NCI-H2196 (cell line): ENCODE measurements around the gene OSBPL9.
A peak's percentile ranks its signal among the peaks of the same experiment; 100 is the strongest.
"Not testable (repeated sequence)": the region's sequence is repeated elsewhere in the genome, so short reads cannot be mapped to it uniquely, and the experiment has no call there.

Experiments used
- DNase-seq: peaks from one replicate; lab custom pipeline; 2025; ENCODE audit not compliant: unreplicated experiment; lab: John Stamatoyannopoulos, UW

Gene OSBPL9

DNA sequence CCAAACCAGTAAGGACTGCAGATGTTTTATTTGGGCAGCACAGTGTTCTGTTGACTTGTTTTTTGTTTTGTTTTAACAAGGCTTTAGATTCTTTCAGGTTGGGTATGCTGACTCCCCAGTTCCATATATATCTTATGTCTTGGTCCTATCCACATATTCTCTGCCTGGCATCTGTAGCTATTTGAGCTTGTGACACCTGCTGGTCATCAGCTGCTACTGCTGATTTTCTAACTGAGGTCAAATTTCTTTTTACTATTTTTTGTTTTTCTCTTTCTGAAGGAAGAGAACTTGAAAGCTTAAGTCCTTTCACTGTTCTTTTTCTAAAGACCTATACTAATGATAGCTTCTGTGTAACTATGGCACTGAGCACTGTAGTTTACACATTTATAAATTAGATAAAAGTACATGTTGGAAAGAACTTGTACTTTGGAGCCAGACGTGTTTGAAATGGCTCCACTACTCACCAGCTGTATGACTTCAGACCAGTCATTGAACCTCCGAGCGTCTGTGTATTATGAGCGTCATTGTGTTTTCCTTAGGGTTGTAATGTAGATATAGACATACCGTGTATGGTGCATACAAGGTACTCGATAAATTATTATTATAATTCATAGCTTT is 152.2 kb downstream of the OSBPL9 start:
- DNase-seq: peak; percentile 37

DNA sequence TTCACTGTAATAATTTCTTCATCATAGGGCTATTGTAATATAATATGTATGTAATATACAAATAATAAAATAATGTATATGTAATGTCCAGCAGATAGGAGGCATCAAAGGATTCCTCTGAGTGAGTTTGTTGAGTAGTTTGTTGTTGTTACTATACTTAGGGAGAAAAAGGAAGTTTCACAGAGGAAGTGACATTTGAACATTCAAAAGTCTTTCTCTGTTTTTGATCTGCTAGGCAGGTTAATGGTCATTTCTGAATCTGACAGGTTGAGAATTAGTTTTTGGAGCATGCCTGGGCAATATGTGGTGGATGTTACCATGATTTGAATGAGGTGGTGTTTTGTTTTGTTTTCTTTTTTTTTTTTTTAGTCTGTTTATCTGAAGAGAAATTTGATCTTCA is 159.5 kb downstream of the OSBPL9 start:
- DNase-seq: no peak

DNA sequence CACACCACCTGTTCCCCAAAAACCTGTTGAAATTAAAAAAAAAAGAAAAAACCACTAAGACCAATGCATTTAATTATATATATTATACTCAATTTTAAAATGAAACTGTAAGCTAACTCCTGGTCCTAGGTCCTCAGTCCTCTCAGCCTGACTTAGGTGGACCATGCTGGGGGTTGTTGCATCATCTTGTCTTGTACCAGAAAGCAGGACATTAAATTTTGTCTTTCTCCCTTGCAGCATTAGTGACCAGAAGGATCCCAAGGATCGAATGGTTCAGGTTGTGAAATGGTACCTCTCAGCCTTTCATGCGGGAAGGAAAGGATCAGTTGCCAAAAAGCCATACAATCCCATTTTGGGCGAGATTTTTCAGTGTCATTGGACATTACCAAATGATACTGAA is 164.0 kb downstream of the OSBPL9 start:
- no peak for DNase-seq

DNA sequence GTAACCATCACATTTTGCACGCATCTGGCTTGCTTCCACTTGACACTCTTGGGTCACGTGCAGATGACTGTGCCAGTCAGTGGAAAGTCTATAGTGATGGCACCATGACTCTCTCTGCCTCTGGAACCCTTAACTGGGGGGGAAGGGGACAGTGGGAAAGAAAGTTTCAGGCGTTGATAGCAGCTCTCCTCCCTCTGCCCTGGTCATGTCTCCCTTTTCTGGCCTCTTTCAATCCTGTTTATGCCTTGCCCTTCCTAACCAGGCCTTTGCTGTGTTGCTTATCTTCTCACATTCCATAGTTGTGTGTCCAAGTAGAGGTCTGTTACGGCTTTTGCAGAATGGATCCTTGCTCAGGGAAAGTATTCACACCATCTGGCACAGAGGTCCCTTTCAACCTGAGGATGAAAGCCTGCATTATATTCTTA is 168.1 kb downstream of the OSBPL9 start:
- DNase-seq: no peak

DNA sequence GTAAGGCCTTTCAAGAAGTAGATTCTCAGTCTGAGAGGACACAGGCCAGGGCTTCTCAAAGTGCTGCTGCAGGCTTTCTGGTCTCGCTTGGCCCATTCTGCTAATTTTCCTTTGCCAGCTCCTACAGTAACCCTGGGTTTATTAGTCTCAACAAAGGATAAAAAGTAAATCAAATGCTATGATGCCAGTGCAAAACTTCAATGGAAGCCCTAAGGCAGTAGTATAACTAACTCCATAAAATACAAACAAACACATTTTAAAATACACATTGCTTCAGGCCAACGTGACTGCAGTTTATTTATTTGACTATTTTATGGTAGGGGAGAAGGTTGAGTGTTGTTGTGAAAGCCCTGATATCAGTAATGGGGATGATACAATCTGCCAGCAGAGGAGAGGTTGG is 172.0 kb downstream of the OSBPL9 start:
- no peak for DNase-seq

DNA sequence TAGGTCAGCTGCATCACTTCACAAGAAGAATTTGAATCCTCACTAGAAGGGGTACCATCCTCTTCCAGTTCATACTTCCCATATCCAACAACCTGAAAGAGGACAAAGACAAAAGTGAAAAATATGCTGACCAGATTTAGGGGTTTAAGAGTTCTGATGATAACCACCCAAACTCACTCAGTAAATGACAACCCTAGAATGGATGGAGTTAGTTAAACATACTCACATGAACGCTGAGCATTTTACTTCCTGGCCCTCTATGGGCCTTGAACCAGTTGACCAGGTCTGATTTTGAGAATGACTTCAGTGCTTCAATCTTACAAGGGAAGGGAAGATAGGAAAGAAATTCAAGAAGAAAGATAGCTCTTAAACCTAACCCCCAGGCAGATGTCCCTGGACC is 172.4 kb downstream of the OSBPL9 start:
- DNase-seq: no peak

DNA sequence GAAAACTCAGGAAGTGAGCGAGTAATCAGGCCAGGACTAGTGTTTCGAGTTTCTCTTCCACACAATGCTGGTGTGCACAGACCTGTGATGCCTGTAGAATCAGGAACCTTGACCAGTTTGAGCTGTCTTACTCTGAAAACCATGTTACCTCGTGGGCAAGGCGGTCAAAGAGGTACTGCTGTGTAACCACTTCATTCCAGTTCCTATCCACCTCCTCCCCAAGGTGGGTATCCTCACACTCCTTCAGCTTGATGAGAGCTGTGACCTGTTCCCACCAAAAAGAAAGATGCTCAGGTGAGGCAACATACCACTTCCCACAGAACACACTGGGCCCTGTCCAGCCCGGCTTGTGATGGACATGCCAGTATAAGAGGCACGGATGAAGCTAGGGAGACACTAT is 173.5 kb downstream of the OSBPL9 start:
- no peak for DNase-seq

DNA sequence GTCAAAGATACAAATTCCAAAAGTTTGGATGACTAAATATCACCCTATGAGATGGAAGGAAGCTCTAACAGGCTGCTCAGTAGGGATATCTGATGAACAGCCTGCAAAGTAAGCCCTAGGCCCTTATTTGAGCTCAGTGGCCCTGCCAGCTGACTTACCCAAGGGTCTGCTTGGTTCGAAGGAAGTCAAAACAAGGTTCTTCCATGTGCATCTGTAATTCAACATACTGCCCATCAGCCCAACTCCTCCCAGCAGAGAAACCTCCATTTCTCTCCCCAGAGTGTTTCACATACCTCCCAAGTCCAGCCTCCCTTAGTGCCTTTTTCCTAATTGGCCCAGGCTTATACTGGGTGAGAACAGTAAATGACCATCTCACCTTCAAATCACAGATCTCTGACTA is 175.0 kb downstream of the OSBPL9 start:
- DNase-seq: no peak

DNA sequence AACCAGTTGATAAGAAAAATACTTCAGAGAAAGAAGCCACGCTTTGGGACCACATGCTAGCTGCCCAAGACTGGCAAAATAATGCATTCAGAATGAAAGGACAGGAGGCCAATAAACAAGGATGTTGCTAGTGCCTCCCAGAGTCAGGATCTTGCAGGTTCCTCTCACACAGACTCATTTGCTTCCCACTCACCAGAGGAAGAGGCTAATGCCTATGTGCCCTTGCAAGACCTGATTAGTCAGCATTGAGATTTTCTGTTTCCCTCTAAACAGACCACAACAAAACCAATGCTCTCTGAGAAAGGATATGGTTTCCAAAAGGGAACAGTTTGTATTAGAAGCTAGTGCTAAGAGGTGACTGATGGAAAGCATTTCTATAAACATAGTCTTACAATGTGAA is 176.0 kb downstream of the OSBPL9 start:
- no peak for DNase-seq

DNA sequence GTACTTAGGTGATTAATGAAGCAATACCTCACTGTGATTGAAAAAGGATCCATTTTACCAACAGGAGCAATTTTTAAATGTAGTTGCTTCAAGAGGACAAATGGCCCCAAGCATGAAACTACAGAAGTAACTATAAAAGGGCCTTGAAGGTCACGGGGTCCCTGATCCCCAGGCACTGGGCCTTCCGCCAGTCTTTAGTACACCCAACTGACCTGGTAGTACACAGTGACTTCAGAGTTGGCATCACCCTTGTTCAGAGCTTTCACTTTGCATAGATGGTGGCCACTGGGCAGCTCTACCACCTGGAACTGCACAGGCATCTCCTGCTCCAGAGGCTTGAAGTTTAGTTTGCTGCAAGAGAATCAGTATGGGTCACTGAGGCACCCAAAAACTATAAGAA is 177.4 kb downstream of the OSBPL9 start:
- no peak for DNase-seq

DNA sequence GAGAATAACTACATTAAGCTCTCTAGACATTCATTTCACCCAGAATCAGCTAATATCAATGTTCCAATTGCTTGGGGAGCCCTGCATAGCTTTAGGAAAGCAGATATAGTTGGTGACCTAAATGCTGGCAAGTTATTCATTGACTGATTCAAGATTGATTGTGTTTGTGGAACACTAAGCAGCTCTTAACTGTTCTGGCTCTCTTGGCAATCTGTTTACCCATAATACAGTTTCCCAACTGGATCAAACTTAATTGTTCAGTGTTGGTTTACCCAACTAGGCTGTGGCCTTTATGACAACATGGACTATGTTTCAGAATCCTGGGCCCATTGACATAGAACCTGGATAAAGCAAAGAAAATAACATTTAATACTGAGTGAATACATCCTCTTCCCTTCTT is 178.0 kb downstream of the OSBPL9 start:
- DNase-seq: no peak

DNA sequence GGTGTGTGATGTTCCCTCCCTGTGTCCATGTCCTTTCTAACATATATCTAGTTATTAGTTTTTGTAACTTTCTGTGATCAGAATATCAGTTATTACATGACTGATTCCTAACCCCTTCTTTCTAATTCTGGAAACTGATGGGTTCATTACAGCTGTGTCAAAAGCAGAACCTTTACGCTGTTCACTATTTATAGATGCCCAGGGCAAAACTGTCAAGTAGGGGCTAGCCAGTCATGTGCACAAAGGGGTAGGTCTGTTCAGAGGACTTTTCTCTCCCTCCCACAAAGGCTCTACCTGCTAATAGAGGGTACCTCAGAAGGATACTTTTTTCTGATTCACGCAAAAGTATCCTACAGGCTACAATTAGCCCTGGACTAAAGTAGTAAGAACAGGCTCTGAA is 182.5 kb downstream of the OSBPL9 start:
- no peak for DNase-seq

DNA sequence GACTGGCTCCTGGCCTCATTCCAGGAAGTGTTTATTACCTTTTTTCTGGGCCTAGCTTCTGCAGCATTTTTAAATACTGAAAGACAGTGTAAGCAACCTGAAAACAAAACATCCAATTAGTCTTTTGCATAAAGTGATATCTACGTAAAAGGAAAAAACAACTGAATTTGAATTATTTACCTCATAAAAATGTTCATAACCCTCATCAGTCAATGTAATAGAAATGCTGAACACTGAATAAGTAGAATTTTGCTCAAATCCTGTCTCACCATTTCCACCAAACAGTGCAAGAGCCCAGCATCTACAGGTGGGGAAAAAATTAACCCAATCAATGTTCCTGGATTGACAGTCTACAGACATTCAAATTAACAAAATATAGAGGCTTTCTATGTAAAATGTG is 197.6 kb downstream of the OSBPL9 start:
- DNase-seq: no peak

DNA sequence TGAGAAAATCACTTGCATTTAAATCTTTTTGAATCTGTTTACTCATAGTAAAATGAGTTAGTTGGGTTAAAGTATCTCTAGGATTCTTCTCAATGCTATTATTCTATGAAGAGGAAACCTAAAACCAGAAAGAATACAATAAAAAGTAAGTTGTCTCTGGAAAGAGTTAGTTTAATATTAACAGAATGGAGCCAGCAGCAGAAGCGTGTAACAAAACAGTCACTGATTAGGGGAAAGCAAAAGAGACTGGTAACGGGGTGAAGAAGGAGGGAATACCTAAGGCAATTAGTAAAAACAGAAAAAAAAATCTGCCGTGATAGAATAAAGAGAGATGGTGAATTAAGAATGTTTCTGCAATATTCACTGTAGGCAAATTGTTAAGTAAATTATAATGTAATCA is 201.6 kb downstream of the OSBPL9 start:
- no peak for DNase-seq

DNA sequence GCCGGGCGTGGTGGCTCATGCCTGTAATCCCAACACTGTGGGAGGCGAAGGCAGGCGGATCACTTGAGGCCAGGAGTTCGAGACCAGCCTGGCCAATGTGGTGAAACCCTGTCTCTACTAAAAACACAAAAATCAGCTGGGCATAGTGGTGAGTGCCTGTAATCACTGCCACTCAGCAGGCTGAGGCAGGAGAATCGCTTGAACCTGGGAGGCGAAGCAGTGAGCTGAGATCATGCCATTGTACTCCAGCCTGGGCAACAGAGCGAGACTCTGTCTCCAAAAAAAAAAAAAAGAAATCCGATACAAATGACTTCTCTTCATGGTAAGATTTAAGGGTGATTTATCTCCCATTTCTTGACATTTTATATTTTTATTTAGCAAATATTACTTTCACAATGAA is 202.1 kb downstream of the OSBPL9 start:
- DNase-seq: not testable (repeated sequence)

DNA sequence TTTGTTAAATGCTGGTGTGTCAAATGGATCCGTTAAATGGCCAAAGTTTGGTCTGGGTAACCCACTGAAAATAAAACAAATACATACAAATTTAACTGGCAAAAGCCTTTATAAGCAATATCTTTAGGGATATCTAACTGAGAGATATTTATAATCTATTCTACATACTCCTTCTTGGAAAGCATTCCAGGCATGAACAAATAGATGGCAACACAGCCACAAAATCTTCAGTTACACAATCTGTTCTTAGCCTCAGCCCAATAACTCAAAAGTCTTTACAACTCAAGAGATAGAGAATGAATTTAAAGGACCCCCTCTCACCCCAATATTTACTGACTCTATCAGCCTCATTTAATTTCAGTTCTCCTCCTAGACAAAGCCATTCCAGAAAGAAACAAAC is 202.9 kb downstream of the OSBPL9 start:
- DNase-seq: no peak

DNA sequence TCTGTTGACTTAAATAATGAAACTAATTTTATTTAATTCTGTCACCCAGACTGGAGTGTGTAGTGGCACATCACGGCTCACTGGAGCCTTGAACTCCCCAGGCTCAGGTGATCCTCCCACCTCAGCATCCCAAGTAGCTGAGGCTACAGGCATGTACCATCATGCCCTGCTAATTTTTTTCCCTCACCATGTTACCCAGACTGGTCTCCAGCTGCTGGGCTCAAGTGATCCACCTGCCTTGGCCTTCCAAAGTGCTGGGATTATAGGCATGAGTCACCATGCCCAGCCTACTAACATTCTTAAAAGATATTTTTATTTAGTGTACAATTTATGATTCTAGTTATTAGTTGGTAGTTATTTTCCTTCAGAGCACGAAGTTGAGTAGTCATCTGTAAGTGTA is 212.2 kb downstream of the OSBPL9 start:
- DNase-seq: no peak

DNA sequence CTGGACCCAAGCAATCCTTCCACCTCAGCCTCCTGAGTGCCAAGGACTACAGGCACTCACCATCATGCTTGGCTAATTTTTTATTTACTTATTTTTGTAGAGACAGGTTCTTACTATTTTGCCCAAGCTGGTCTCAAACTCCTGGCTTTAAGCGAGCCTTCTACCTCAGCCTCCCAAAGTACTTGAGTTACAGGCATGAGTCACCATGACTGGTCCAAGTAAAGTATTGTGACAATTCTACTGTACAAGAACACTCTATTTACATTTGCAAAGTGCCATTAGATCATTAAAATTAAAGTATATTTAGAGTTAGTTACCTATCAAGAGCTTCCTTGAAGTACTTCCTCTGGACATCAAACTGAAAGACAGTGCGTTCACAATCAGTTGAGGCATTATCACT is 216.8 kb downstream of the OSBPL9 start:
- no peak for DNase-seq

DNA sequence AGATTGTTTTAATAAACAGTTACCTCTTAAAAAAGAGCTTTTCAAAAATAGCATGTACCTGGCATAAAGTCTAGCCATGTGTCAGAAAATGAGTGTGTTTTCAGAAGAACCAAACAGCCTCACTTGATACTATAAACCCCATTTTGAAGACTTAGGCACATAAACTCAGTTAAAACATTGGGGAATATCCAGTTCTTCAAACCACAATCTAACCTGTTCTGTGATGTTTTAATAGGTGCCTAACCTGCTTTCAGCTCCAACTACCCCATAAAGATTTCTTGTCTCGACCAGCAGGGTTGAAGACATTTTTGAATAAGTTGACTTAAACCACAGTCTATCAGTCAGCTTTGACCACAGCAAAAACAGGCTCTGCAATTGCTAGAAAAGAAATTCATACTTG is 220.4 kb downstream of the OSBPL9 start:
- no peak for DNase-seq
